Large intestine (tissue), 3 donors: ENCODE results near the gene RAB6B. TPM values are rescaled to one million over a fixed set of nuclear protein-coding genes. Genes with fewer than 3 reads are reported as not detected.

Experiments
- DNase-seq, 2 donors: peaks; one replicate each; pipeline versions ENCODE4 v3.0.0 to v3.0.0-alpha.2; 2013
- H3K27ac ChIP-seq: one replicate; pipeline ENCODE4 v1.5.1; 2013; ENCODE audit warnings: low read length
- H3K27me3 ChIP-seq: 2 replicates; pipeline ENCODE4 v1.6.1; 2013; ENCODE audit warnings: low read length; ENCODE audit not compliant: control insufficient read depth, insufficient read depth
- H3K36me3 ChIP-seq: 2 replicates; pipeline ENCODE4 v1.6.1; 2013; ENCODE audit warnings: low read length; ENCODE audit not compliant: control insufficient read depth, insufficient read depth
- H3K4me1 ChIP-seq: one replicate; pipeline ENCODE4 v1.6.1; 2013; ENCODE audit warnings: low read length; ENCODE audit not compliant: control insufficient read depth, insufficient read depth
- H3K4me3 ChIP-seq: one replicate; pipeline ENCODE4 v1.5.1; 2013; ENCODE audit warnings: low read length
- H3K9me3 ChIP-seq: one replicate; pipeline ENCODE4 v1.6.1; 2013; ENCODE audit warnings: mild to moderate bottlenecking, low read depth, low read length, moderate library complexity; ENCODE audit not compliant: control insufficient read depth
- WGBS: methylation state at CpG from one replicate; pipeline ENCODE4 v1.1.5; 2013; ENCODE audit warnings: low lambda C conversion rate; ENCODE audit not compliant: insufficient coverage; 5-methylcytosine and 5-hydroxymethylcytosine counted together
- polyA plus RNA-seq: library from polyadenylated mRNA; unstranded; fragments of 120-200 nt; gene quantifications from one replicate; pipeline ENCODE4 v1.2.1, GENCODE V29; 2013

The RAB6B gene
- polyA plus RNA-seq, 1 donor = 8.8 TPM

- no peak overlapping the region for H3K27ac ChIP-seq
- no CpG with 5 or more reads among the region's 10 CpGs for WGBS
- H3K9me3 ChIP-seq = no peaks in the 10 kb centered on the region
- H3K36me3 ChIP-seq = no peaks in the 10 kb centered on the region
- H3K4me3 ChIP-seq = no peak overlapping the region
- H3K4me1 ChIP-seq = peaks cover 13% of the 10 kb centered on the region
- DNase-seq = no peak
- no peaks in the 10 kb centered on the region for H3K27me3 ChIP-seq
Observed at GRCh38 chr3:133937756-133938601, 42.3 kb upstream of the RAB6B start.

- Histone ChIP-seq H3K9me3 (no peaks in the 10 kb centered on the region), H3K4me1 (peaks cover 13% of the 10 kb centered on the region), H3K36me3 (no peaks in the 10 kb centered on the region), H3K27me3 (no peaks in the 10 kb centered on the region), H3K27ac (no peak overlapping the region), H3K4me3 (no peak overlapping the region)
- WGBS = no CpG with 5 or more reads among the region's 8 CpGs
- DNase-seq = no peak
Observed at GRCh38 chr3:133937061-133937686, 41.5 kb upstream of the RAB6B start.

- no peak overlapping the region for H3K4me3 ChIP-seq
- no peaks in the 10 kb centered on the region for H3K36me3 ChIP-seq
- H3K9me3 ChIP-seq = no peaks in the 10 kb centered on the region
- H3K27ac ChIP-seq = no peak overlapping the region
- H3K27me3 ChIP-seq = no peaks in the 10 kb centered on the region
- DNase-seq = no peak
- WGBS = no CpG with 5 or more reads among the region's 13 CpGs
- H3K4me1 ChIP-seq = peaks cover 13% of the 10 kb centered on the region
Observed at GRCh38 chr3:133935843-133936769, 40.4 kb upstream of the RAB6B start.

- Histone ChIP-seq H3K36me3 (no peaks in the 10 kb centered on the region), H3K27me3 (no peaks in the 10 kb centered on the region), H3K4me3 (no peak overlapping the region), H3K27ac (no peak overlapping the region), H3K9me3 (no peaks in the 10 kb centered on the region), H3K4me1 (peaks cover 13% of the 10 kb centered on the region)
- no peak for DNase-seq
- no CpG with 5 or more reads among the region's 11 CpGs for WGBS
Observed at GRCh38 chr3:133934996-133935842, 39.5 kb upstream of the RAB6B start.

- H3K27ac ChIP-seq = no peak overlapping the region
- H3K36me3 ChIP-seq = no peaks in the 10 kb centered on the region
- peaks cover 13% of the 10 kb centered on the region for H3K4me1 ChIP-seq
- H3K4me3 ChIP-seq = no peak overlapping the region
- H3K9me3 ChIP-seq = no peaks in the 10 kb centered on the region
- WGBS = no CpG with 5 or more reads among the region's 10 CpGs
- peaks cover 3% of the 10 kb centered on the region for H3K27me3 ChIP-seq
- peak; percentile 64 to 85 for DNase-seq
Observed at GRCh38 chr3:133934073-133934970, 38.6 kb upstream of the RAB6B start.

- no peak for DNase-seq
- no peaks in the 10 kb centered on the region for H3K36me3 ChIP-seq
- H3K4me1 ChIP-seq = peaks cover 13% of the 10 kb centered on the region
- H3K4me3 ChIP-seq = no peak overlapping the region
- no CpG with 5 or more reads among the region's 9 CpGs for WGBS
- no peaks in the 10 kb centered on the region for H3K9me3 ChIP-seq
- peaks cover 9% of the 10 kb centered on the region for H3K27me3 ChIP-seq
- no peak overlapping the region for H3K27ac ChIP-seq
Observed at GRCh38 chr3:133933097-133934024, 37.7 kb upstream of the RAB6B start.

- peaks cover 9% of the 10 kb centered on the region for H3K27me3 ChIP-seq
- H3K4me1 ChIP-seq = peaks cover 20% of the 10 kb centered on the region
- H3K4me3 ChIP-seq = no peak overlapping the region
- no peaks in the 10 kb centered on the region for H3K9me3 ChIP-seq
- no peak for DNase-seq
- H3K36me3 ChIP-seq = no peaks in the 10 kb centered on the region
- H3K27ac ChIP-seq = no peak overlapping the region
- WGBS = no CpG with 5 or more reads among the region's 6 CpGs
Observed at GRCh38 chr3:133932009-133932408, 36.3 kb upstream of the RAB6B start.

GRCh38 chr3:133931084-133931483 is 35.4 kb upstream of the RAB6B start:
- DNase-seq = no peak
- no CpG with 5 or more reads among the region's 8 CpGs for WGBS
- no peak overlapping the region for H3K4me3 ChIP-seq

More at GRCh38 chr3:133931084-133931483, 35.4 kb upstream of the RAB6B start:
- Histone ChIP-seq H3K9me3 (no peaks in the 10 kb centered on the region), H3K36me3 (no peaks in the 10 kb centered on the region), H3K27me3 (peaks cover 9% of the 10 kb centered on the region), H3K4me1 (peaks cover 20% of the 10 kb centered on the region), H3K27ac (no peak overlapping the region)
